ENCODE results near the gene MOK.

DNA sequence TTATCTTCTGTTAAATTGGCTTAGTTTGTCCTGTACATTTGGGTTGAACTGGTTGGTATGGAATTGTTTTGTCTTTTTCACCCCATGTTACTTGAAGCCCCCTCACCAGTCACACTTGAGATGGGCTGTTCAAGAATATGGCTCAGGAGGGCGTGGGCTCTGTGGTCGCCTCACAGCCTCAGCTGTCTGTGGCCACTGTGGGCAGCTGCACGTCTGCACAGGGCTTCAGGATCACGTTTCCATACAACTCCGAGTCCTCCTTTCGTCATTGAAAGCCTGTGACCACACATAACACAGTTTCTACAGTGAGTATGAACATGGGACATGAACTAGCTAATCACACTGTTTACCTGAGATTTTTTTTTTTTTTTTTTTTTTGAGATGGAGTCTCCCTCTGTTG, 81.3 kb downstream of the MOK start:
- TF ChIP-seq, protein P1, sequence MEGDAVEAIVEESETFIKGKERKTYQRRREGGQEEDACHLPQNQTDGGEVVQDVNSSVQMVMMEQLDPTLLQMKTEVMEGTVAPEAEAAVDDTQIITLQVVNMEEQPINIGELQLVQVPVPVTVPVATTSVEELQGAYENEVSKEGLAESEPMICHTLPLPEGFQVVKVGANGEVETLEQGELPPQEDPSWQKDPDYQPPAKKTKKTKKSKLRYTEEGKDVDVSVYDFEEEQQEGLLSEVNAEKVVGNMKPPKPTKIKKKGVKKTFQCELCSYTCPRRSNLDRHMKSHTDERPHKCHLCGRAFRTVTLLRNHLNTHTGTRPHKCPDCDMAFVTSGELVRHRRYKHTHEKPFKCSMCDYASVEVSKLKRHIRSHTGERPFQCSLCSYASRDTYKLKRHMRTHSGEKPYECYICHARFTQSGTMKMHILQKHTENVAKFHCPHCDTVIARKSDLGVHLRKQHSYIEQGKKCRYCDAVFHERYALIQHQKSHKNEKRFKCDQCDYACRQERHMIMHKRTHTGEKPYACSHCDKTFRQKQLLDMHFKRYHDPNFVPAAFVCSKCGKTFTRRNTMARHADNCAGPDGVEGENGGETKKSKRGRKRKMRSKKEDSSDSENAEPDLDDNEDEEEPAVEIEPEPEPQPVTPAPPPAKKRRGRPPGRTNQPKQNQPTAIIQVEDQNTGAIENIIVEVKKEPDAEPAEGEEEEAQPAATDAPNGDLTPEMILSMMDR (IDR thresholded peaks at IDR 0.05; ENCODE audit: low read length), result no peak
- TF ChIP-seq EZH2 (optimal IDR thresholded peaks at IDR 0.05; ENCODE audit: low read depth, low read length) (no peak), EZH2phosphoT487 (IDR thresholded peaks at IDR 0.05; ENCODE audit: low read length) (no peak)

All from MM.1S (cell line).